ENCODE data around the gene TRIM72. TPM values are rescaled to one million over a fixed set of nuclear protein-coding genes. Genes with fewer than 3 reads are reported as not detected.

TRIM72 gene
- total RNA-seq, 2 donors from 2014 or later, result 0.02 TPM; not detected in 1

DNA sequence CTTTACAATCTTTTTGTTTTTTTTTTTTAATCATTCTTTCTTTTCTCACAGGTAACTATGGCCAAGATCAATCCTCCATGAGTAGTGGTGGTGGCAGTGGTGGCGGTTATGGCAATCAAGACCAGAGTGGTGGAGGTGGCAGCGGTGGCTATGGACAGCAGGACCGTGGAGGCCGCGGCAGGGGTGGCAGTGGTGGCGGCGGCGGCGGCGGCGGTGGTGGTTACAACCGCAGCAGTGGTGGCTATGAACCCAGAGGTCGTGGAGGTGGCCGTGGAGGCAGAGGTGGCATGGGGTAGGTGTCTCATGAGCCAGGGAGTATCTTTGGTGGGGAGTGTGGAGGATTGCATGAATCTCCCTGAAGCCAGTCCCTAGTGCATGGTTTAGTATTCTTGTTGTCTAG lies 29.0 kb upstream of the TRIM72 start:
- no peak overlapping the region for H3K4me3 ChIP-seq
- intact Hi-C loops (cut with DNase I), result loop anchor here (10.0 kb wide), 1 partner anchor 270 kb away; the partner anchor contains the start of gene ARMC5
- no peak overlapping the region for H3K27ac ChIP-seq
- H3K9me3 ChIP-seq, result no peaks in the 10 kb centered on the region
- H3K4me1 ChIP-seq, result peaks cover 14% of the 10 kb centered on the region
- DNase-seq, result no peak
- TF ChIP-seq, protein P1, sequence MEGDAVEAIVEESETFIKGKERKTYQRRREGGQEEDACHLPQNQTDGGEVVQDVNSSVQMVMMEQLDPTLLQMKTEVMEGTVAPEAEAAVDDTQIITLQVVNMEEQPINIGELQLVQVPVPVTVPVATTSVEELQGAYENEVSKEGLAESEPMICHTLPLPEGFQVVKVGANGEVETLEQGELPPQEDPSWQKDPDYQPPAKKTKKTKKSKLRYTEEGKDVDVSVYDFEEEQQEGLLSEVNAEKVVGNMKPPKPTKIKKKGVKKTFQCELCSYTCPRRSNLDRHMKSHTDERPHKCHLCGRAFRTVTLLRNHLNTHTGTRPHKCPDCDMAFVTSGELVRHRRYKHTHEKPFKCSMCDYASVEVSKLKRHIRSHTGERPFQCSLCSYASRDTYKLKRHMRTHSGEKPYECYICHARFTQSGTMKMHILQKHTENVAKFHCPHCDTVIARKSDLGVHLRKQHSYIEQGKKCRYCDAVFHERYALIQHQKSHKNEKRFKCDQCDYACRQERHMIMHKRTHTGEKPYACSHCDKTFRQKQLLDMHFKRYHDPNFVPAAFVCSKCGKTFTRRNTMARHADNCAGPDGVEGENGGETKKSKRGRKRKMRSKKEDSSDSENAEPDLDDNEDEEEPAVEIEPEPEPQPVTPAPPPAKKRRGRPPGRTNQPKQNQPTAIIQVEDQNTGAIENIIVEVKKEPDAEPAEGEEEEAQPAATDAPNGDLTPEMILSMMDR (IDR thresholded peaks at IDR 0.05), result no peak
- peaks cover 35% of the 10 kb centered on the region for H3K36me3 ChIP-seq
- no peak overlapping the region for H3K9ac ChIP-seq (ENCODE audit: low read depth in 2 of 2, low read length in 2 of 2)
- H3K27me3 ChIP-seq, result no peaks in the 10 kb centered on the region

DNA sequence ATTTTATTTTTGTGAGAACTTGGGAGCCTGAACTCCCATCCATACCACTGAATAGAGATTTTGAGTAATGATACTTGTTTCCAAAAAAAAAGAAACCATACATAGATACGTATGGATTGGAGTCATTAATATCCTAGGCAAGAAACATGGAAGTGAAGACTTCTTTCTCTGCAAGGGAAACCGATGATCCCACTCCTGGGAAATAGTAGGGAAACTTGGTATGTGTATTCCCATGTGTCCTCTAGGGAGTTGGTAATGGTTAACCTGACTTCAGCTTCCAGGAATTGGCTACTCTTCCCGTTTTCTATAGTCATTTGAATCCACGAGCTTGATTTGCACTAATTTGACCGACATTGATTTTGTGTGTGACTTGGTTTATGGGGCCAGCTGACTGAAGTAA lies 28.6 kb upstream of the TRIM72 start:
- H3K36me3 ChIP-seq, result peaks cover 39% of the 10 kb centered on the region
- no peak overlapping the region for H3K9ac ChIP-seq (ENCODE audit: low read depth in 2 of 2, low read length in 2 of 2)
- intact Hi-C loops (cut with DNase I), result loop anchor here (10.0 kb wide), 1 partner anchor 269 kb away; the partner anchor contains the start of gene ARMC5

DNA sequence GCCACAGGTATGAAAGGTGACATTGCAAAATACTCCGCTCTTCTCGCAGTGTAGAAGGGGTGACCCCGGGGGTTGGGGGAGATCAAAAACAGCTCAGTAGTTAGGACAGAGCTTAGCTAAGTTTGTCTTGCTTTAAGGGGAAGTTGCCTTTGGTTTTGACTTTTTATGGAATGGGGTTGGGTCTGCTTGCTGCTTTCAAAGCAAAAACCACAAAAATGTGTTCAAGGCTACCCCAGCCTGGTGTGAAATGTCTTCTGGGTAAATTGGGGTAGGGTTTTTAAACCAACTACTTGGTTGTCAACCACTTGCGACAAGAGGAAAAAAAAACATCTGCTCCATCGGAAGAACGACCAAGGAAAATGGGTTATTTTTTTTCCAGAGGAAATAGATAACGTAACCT lies 27.7 kb upstream of the TRIM72 start:
- Histone ChIP-seq H3K27me3 (no peaks in the 10 kb centered on the region), H3K27ac (no peak overlapping the region), H3K4me3 (no peak overlapping the region), H3K36me3 (peaks cover 46% of the 10 kb centered on the region), H3K9me3 (no peaks in the 10 kb centered on the region), H3K9ac (ENCODE audit: low read depth in 2 of 2, low read length in 2 of 2) (no peak overlapping the region), H3K4me1 (peaks cover 14% of the 10 kb centered on the region)
- intact Hi-C loops (cut with DNase I), result loop anchor here (10.0 kb wide), 1 partner anchor 269 kb away; the partner anchor contains the start of gene ARMC5
- TF ChIP-seq, protein P1 (IDR thresholded peaks at IDR 0.05), result no peak
- DNase-seq, result no peak

More for the DNA sequence above, 28.6 kb upstream of the TRIM72 start:
- Histone ChIP-seq H3K4me1 (peaks cover 14% of the 10 kb centered on the region), H3K4me3 (no peak overlapping the region), H3K27ac (no peak overlapping the region), H3K27me3 (no peaks in the 10 kb centered on the region), H3K9me3 (no peaks in the 10 kb centered on the region)
- TF ChIP-seq, protein P1 (IDR thresholded peaks at IDR 0.05), result no peak
- DNase-seq, result no peak

DNA sequence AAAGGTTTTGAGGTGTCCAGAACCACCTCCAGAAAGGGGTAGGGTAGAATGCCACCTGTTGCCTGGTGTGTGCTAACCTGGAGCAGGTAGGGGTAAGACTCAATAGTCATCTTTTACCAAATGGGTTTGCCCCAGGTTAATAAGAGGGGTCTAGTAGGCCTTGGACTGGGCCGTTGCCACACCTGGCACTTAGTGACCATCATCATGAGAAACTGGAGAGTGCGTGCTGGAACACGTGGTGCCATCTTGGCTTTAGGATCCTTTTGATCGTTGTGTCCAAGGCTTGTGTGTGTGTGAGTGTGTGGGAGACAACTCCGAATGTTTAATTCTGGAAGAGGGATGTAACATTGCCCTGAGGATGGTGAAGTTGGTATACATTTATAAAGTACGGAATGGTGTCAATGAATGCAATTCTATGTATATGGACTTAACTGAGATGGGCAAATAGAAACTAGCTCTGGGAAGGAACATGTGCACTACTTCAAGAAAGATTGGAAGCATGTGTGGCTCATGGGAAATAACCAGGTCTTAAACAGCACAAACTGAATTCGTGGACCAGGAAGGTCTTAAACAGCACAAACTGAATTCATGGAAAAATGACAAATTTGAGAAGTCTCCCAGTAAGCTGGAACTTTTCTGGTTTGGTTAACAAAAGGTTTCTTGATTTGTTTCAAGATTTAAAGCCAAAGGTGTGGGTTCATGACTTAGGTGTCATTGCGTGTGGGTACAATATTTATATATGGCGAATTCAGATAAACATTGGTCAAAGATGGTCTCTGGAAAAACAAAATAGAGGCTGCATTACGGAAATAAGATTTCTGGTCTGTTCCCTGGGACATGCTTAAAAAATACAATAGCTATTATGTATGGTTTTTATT lies 26.8 kb upstream of the TRIM72 start:
- intact Hi-C loops (cut with DNase I), result loop anchor here (10.0 kb wide), 1 partner anchor 268 kb away; the partner anchor contains the start of gene ARMC5
- no peak for DNase-seq
- Histone ChIP-seq H3K4me1 (peaks cover 8% of the 10 kb centered on the region), H3K9ac (ENCODE audit: low read depth in 2 of 2, low read length in 2 of 2) (no peak overlapping the region), H3K9me3 (no peaks in the 10 kb centered on the region), H3K27me3 (no peaks in the 10 kb centered on the region), H3K36me3 (peaks cover 50% of the 10 kb centered on the region), H3K27ac (no peak overlapping the region), H3K4me3 (no peak overlapping the region)
- TF ChIP-seq, protein P1 (IDR thresholded peaks at IDR 0.05), result no peak

DNA sequence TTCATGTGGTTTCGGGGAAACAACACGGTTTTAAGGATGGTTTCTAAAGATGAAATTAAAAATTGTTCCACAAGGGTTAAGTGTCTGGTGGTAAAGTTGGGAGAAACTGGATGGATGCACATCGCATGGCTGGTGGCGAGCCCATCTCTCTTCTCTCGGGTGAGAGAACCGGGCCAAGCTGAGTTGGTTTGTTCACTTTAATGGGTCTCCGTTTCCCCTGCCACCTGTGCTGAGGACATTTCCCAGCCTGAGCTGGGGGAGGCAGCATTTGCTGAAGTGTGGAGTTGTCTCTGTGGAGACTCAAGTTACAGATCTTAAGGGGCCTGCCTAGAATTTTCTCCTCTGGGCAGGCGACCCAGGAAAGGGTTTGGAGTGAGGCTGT lies 26.1 kb upstream of the TRIM72 start:
- Histone ChIP-seq H3K27ac (no peak overlapping the region), H3K9me3 (no peaks in the 10 kb centered on the region), H3K9ac (ENCODE audit: low read depth in 2 of 2, low read length in 2 of 2) (no peak overlapping the region), H3K4me1 (peaks cover 4% of the 10 kb centered on the region), H3K4me3 (no peak overlapping the region), H3K27me3 (no peaks in the 10 kb centered on the region), H3K36me3 (peaks cover 48% of the 10 kb centered on the region)
- intact Hi-C loops (cut with DNase I), result loop anchor here (10.0 kb wide), 1 partner anchor 267 kb away; the partner anchor contains the start of gene ARMC5
- TF ChIP-seq, protein P1 (IDR thresholded peaks at IDR 0.05), result no peak
- no peak for DNase-seq
